B cell (primary cell): ENCODE results near the gene SFSWAP.

Experiments
- CTCF ChIP-seq: fragments of 200-600 bp; IDR thresholded peaks from one replicate; pipeline ENCODE4 v1.8.0; 2022; ENCODE audit warnings: antibody characterized with exemption, mild to moderate bottlenecking
- EZH2 ChIP-seq: IDR thresholded peaks from 2 replicates; pipeline ENCODE4 v1.6.1; 2012; ENCODE audit warnings: borderline replicate concordance, low read depth, mild to moderate bottlenecking, moderate library complexity, low read length; ENCODE audit not compliant: insufficient read depth, poor library complexity, severe bottlenecking

- no peak for TF ChIP-seq EZH2
- TF ChIP-seq CTCF = no peak
Measured at GRCh38 chr12:131688845-131689154, 22.1 kb upstream of the SFSWAP start.
